PC-9 (cell line): ENCODE data around the gene ECE1.

Experiments used
- EZH2 ChIP-seq: fragments of 200-600 bp; sonication (generic); IDR thresholded peaks from 2 replicates; pipeline ENCODE4 v1.8.0; 2017; ENCODE audit warnings: antibody characterized with exemption, low read depth
- TF ChIP-seq, protein P1 (sequence below): fragments of 200-600 bp; sonication (generic); conservative IDR thresholded peaks from 2 replicates; pipeline ENCODE4 v1.6.1; 2017; ENCODE audit warnings: mixed run types, antibody characterized with exemption, mild to moderate bottlenecking, moderate library complexity

DNA sequence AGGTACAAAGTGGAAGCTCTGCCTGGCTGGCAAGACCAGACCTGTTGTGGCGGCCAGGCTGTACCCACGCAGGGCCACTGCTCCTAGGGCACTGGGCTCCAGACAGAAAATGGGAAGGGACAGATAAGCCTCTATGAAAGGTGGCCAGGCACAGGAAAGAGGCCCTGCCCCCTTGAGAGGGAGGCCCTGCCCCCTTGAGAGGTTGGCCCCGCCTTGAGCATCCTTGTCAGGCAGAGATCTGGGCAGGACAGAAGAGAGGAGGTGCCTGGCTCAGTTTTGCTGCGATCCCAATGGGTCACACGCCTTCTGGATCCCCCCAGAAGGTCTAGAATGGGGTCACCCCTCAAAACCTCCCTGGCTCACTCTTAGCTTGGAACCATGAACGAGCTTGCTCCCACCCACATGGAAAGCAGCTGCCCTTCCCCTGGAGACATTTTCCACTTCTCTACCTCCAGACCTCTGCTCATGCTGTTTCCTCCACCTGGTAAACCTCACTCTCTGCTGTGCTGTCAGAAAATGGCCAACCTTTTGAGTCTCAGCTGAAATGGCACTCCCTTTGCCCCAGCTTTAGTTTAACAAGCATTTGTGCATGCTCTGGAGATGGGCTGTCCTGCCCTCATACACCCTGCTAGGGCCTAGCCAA lies 17.5 kb upstream of the ECE1 start:
- TF ChIP-seq EZH2 = no peak
- TF ChIP-seq, protein P1, sequence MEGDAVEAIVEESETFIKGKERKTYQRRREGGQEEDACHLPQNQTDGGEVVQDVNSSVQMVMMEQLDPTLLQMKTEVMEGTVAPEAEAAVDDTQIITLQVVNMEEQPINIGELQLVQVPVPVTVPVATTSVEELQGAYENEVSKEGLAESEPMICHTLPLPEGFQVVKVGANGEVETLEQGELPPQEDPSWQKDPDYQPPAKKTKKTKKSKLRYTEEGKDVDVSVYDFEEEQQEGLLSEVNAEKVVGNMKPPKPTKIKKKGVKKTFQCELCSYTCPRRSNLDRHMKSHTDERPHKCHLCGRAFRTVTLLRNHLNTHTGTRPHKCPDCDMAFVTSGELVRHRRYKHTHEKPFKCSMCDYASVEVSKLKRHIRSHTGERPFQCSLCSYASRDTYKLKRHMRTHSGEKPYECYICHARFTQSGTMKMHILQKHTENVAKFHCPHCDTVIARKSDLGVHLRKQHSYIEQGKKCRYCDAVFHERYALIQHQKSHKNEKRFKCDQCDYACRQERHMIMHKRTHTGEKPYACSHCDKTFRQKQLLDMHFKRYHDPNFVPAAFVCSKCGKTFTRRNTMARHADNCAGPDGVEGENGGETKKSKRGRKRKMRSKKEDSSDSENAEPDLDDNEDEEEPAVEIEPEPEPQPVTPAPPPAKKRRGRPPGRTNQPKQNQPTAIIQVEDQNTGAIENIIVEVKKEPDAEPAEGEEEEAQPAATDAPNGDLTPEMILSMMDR = no peak
